ENCODE results near the gene RNF181.

DNA sequence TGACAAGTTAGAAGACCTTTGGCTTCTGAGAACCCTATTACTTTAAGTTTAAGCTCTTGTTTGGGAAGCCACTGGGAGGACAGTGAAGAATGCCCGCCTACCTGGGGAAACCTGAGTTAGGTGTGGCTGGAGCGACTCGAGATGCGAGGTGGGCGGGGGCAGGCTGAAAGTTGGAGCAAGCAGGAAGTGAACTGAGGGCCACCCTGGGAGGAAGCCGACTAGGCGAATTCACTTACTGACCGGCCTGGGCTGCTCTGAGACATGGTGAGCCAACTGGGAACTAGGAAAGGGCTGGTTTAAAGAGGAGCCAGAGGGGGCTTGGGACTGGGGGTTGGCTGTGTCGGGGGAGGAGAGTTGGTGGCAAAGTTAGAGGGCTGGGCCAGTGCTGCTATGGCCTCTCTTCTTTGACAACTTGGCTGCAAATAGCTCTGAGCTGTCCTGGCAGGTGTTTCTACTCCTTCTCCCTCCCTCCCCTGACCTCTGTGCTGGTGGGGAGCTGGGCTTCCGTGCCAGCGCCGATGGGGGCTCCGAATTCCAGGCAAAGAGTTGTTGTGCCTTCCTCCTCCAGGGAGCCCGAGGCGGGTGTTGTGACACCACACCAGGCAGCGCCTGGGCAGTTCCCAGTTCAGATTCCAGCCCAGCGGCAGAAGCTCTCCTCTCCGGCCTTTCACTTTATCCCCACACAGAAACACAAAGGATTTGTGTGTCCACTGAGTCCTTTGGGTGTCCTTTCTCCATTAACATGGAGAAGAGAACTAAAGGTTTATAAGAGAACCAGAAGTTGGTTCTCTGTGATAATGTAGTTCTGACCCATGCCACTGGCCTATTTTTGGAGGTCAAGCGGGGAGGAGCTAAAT is 17.9 kb upstream of the RNF181 start, which contains the start of gene VAMP8:
- TF ChIP-seq, protein P1, sequence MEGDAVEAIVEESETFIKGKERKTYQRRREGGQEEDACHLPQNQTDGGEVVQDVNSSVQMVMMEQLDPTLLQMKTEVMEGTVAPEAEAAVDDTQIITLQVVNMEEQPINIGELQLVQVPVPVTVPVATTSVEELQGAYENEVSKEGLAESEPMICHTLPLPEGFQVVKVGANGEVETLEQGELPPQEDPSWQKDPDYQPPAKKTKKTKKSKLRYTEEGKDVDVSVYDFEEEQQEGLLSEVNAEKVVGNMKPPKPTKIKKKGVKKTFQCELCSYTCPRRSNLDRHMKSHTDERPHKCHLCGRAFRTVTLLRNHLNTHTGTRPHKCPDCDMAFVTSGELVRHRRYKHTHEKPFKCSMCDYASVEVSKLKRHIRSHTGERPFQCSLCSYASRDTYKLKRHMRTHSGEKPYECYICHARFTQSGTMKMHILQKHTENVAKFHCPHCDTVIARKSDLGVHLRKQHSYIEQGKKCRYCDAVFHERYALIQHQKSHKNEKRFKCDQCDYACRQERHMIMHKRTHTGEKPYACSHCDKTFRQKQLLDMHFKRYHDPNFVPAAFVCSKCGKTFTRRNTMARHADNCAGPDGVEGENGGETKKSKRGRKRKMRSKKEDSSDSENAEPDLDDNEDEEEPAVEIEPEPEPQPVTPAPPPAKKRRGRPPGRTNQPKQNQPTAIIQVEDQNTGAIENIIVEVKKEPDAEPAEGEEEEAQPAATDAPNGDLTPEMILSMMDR (conservative IDR thresholded peaks at IDR 0.05 in 1 of 2, IDR thresholded peaks at IDR 0.05 in 1 of 2; ENCODE audit: extremely low read depth in 1 of 2, insufficient read depth in 1 of 2, low read depth in 1 of 2, low read length in 2 of 2) = no peak
- no peak for TF ChIP-seq EZH2 (IDR thresholded peaks at IDR 0.05; ENCODE audit: borderline replicate concordance, low read length)

Measured in mammary epithelial cell (primary cell).